ENCODE results near the gene LRRC8A.

Gene LRRC8A

DNA sequence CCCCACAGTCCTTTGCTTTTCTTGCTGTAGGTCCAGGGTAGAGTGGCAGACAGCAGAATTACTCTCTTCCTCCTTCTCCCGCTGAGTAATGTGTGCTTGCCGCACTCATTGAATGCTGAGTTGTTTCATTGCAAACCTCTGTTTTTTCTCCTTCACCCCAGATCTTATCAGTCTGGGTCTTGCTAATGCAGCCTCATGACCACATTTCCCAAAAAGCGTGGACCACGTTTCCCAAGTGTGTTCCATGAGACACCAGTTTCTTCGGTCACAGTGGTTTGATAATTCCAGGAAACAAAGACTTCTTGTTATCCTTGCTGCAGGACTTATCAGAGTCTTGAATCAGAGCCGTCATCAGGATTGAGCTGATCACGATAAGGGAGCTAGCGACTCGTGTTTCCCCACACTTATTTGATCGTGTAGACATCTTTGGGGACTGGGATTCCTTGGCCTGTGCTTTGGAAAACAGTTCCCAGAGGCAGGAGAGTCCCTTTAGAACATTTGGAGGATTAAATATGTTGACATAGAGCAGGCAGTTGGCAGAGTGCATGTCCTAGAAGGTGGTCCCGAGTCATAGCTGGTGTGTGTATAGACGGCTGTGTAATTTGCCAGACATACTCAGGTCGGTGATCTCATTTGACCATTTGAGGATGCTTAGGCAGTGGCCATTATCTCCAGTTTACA, 4.4 kb downstream of the LRRC8A start:
- H3K9ac ChIP-seq: no peak overlapping the region
- H4K20me1 ChIP-seq: peaks cover 83% of the 10 kb centered on the region
- no peak overlapping the region for H3K4me2 ChIP-seq
- no peak overlapping the region for H3K27ac ChIP-seq
- H3K4me1 ChIP-seq: peaks cover 19% of the 10 kb centered on the region
- H3K27me3 ChIP-seq: no peaks in the 10 kb centered on the region
- H3K9me3 ChIP-seq: no peaks in the 10 kb centered on the region
- no peak overlapping the region for H3K4me3 ChIP-seq
- no peak for TF ChIP-seq Cebpa-rat (IDR thresholded peaks at IDR 0.05)
- peaks cover 75% of the 10 kb centered on the region for H3K36me3 ChIP-seq

DNA sequence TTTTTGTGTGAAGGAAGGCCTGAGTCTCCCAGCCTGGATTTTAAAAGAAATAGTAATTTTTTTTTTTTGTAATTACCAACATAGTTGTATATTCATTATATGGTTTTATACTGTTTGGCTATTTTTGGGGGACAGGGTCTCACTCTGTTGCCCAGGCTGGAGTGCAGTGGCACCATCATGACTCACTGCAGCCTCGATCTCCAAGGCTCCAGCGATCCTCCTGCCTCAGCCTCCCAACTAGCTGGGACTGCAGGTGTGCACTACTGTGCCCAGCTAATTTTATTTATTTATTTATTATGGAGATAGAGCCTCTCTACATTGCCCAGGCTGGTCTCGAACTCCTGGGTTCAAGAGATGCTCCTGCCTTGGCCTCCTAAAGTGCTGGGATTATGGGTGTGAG, 5.1 kb downstream of the LRRC8A start:
- no peak for TF ChIP-seq Cebpa-rat (IDR thresholded peaks at IDR 0.05)

GRCh38 chr9:128887914-128888350, 6.0 kb downstream of the LRRC8A start:
- Histone ChIP-seq H4K20me1 (peaks cover 95% of the 10 kb centered on the region), H3K36me3 (peaks cover 91% of the 10 kb centered on the region), H3K9me3 (no peaks in the 10 kb centered on the region), H3K4me3 (no peak overlapping the region), H3K4me1 (peaks cover 30% of the 10 kb centered on the region), H3K27ac (no peak overlapping the region), H3K4me2 (no peak overlapping the region), H3K9ac (no peak overlapping the region; the same call in 1 of the 2 replicates), H3K27me3 (no peaks in the 10 kb centered on the region)
- TF ChIP-seq Cebpa-rat (IDR thresholded peaks at IDR 0.05): no peak

More for the DNA sequence above, 5.1 kb downstream of the LRRC8A start:
- Histone ChIP-seq H3K4me3 (no peak overlapping the region), H3K27me3 (no peaks in the 10 kb centered on the region), H4K20me1 (peaks cover 90% of the 10 kb centered on the region), H3K4me1 (peaks cover 22% of the 10 kb centered on the region), H3K9me3 (no peaks in the 10 kb centered on the region), H3K4me2 (no peak overlapping the region), H3K36me3 (peaks cover 82% of the 10 kb centered on the region), H3K27ac (no peak overlapping the region), H3K9ac (no peak overlapping the region)

- H3K27me3 ChIP-seq: no peaks in the 10 kb centered on the region
- no peak for TF ChIP-seq Cebpa-rat (IDR thresholded peaks at IDR 0.05)
- H3K27ac ChIP-seq: 0 out of 2 replicates have a peak overlapping the region, but pooled peaks have one; percentile 15
- H3K9me3 ChIP-seq: no peaks in the 10 kb centered on the region
- H3K36me3 ChIP-seq: peaks cover 99% of the 10 kb centered on the region
- peaks cover 18% of the 10 kb centered on the region; the same call in 1 of the 2 replicates for H3K4me1 ChIP-seq
- peaks cover 87% of the 10 kb centered on the region for H4K20me1 ChIP-seq
- H3K4me3 ChIP-seq: no peak overlapping the region
- no peak overlapping the region for H3K4me2 ChIP-seq
- H3K9ac ChIP-seq: no peak overlapping the region
Observed at GRCh38 chr9:128891321-128892220, 9.6 kb downstream of the LRRC8A start.

GRCh38 chr9:128892221-128892921, 10.4 kb downstream of the LRRC8A start:
- Histone ChIP-seq H3K4me1 (peaks cover 19% of the 10 kb centered on the region; the same call in 1 of the 2 replicates), H3K4me2 (no peak overlapping the region), H3K9ac (no peak overlapping the region), H3K4me3 (no peak overlapping the region), H4K20me1 (peaks cover 79% of the 10 kb centered on the region), H3K27ac (peak overlapping the region; percentile 28), H3K9me3 (no peaks in the 10 kb centered on the region), H3K27me3 (no peaks in the 10 kb centered on the region), H3K36me3 (peaks cover 99% of the 10 kb centered on the region)
- no peak for TF ChIP-seq Cebpa-rat (IDR thresholded peaks at IDR 0.05)

GRCh38 chr9:128893354-128893753, 11.4 kb downstream of the LRRC8A start:
- peaks cover 70% of the 10 kb centered on the region for H4K20me1 ChIP-seq
- no peaks in the 10 kb centered on the region for H3K27me3 ChIP-seq
- H3K36me3 ChIP-seq: peaks cover 96% of the 10 kb centered on the region
- no peak overlapping the region for H3K4me2 ChIP-seq
- no peak for TF ChIP-seq Cebpa-rat (IDR thresholded peaks at IDR 0.05)
- peaks cover 28% of the 10 kb centered on the region for H3K4me1 ChIP-seq
- H3K9ac ChIP-seq: no peak overlapping the region
- no peak overlapping the region for H3K27ac ChIP-seq
- no peak overlapping the region for H3K4me3 ChIP-seq
- H3K9me3 ChIP-seq: no peaks in the 10 kb centered on the region

DNA sequence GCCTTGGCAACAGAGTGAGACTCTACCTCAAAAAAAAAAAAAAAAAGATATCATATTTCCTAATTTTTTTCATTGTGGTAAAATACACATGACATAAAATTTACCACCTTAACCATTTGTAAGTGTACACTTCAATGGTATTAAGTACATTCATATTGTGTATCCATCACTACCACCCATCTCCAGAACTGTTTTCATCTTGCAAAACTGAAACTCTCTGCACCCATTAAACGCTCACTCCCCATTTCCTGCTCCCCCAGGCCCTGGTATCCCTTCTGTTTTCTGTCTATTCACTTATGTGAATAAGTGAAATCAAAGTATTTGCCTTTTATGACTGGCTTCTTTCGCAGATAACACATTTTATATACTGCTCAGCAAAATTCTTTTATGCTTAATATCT, 12.8 kb downstream of the LRRC8A start:
- H3K4me2 ChIP-seq: no peak overlapping the region
- H3K9me3 ChIP-seq: no peaks in the 10 kb centered on the region
- TF ChIP-seq Cebpa-rat (IDR thresholded peaks at IDR 0.05): no peak
- peaks cover 70% of the 10 kb centered on the region for H4K20me1 ChIP-seq
- no peaks in the 10 kb centered on the region for H3K27me3 ChIP-seq
- no peak overlapping the region for H3K4me3 ChIP-seq
- peaks cover 96% of the 10 kb centered on the region for H3K36me3 ChIP-seq
- H3K9ac ChIP-seq: no peak overlapping the region
- H3K4me1 ChIP-seq: peaks cover 43% of the 10 kb centered on the region
- H3K27ac ChIP-seq: no peak overlapping the region

- Histone ChIP-seq H4K20me1 (peaks cover 69% of the 10 kb centered on the region), H3K4me2 (no peak overlapping the region), H3K36me3 (peaks cover 89% of the 10 kb centered on the region), H3K27me3 (no peaks in the 10 kb centered on the region), H3K9ac (no peak overlapping the region), H3K27ac (no peak overlapping the region), H3K4me1 (peaks cover 48% of the 10 kb centered on the region), H3K4me3 (no peak overlapping the region), H3K9me3 (no peaks in the 10 kb centered on the region)
- TF ChIP-seq Cebpa-rat (IDR thresholded peaks at IDR 0.05): no peak
Observed at GRCh38 chr9:128895556-128895955, 13.6 kb downstream of the LRRC8A start.

DNA sequence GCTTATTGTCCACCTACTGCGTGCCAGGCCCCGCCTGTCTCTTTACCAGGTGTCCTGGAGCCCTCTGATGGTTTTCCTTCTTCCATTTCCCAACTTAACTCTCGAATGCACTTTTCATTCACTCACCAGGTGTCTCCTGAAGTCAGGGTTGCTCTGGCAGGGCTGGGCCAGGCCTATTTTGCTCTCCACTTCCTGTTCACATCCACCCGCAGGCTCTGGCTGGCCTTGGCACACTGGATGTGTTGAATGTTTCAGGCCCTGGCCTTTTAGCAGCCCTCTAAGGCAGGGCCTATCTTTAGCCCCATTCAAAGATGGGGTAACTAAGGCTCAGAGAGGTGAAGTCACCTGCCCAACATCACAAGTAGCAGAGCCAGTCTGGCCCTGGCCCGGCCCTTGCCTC, 16.4 kb downstream of the LRRC8A start:
- no peak for TF ChIP-seq Cebpa-rat (IDR thresholded peaks at IDR 0.05)
- Histone ChIP-seq H3K27me3 (no peaks in the 10 kb centered on the region), H4K20me1 (peaks cover 68% of the 10 kb centered on the region), H3K4me2 (peak overlapping the region; percentile 65), H3K27ac (peak overlapping the region; percentile 76), H3K4me1 (peaks cover 59% of the 10 kb centered on the region), H3K9me3 (no peaks in the 10 kb centered on the region), H3K9ac (peak overlapping the region; percentile 8; the same call in 1 of the 2 replicates), H3K4me3 (no peak overlapping the region), H3K36me3 (peaks cover 76% of the 10 kb centered on the region)
